ENCODE data around the gene CRIM1.

Gene CRIM1

DNA sequence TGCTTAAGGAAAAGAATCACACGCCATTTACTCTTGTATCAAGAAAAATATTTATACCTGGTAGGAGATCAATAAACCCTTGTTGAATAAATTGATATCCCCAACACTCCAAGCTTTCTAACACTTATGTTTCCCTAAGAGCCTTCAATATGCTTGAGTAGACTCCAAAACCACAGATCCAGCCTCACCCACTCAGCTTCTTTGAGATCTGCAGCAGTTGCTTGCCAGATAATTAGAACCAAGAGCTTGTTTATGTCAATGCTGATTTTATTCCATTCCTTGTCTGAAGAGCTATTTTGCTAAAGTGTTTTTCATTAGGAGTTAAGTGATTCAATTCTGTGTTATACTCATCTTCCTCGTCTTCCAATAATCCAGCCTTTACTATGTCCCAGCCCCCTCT is 26.3 kb upstream of the CRIM1 start:
- ChIA-PET POLR2A (ENCODE audit: low non-redundant PET) (no interaction called here), CTCF (no interaction called here)
- H3K27ac ChIP-seq: no peak overlapping the region
- TF ChIP-seq, protein P1, sequence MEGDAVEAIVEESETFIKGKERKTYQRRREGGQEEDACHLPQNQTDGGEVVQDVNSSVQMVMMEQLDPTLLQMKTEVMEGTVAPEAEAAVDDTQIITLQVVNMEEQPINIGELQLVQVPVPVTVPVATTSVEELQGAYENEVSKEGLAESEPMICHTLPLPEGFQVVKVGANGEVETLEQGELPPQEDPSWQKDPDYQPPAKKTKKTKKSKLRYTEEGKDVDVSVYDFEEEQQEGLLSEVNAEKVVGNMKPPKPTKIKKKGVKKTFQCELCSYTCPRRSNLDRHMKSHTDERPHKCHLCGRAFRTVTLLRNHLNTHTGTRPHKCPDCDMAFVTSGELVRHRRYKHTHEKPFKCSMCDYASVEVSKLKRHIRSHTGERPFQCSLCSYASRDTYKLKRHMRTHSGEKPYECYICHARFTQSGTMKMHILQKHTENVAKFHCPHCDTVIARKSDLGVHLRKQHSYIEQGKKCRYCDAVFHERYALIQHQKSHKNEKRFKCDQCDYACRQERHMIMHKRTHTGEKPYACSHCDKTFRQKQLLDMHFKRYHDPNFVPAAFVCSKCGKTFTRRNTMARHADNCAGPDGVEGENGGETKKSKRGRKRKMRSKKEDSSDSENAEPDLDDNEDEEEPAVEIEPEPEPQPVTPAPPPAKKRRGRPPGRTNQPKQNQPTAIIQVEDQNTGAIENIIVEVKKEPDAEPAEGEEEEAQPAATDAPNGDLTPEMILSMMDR (conservative IDR thresholded peaks at IDR 0.05; ENCODE audit: low read depth): no peak
- DNase-seq (ENCODE audit: low spot score): no peak

DNA sequence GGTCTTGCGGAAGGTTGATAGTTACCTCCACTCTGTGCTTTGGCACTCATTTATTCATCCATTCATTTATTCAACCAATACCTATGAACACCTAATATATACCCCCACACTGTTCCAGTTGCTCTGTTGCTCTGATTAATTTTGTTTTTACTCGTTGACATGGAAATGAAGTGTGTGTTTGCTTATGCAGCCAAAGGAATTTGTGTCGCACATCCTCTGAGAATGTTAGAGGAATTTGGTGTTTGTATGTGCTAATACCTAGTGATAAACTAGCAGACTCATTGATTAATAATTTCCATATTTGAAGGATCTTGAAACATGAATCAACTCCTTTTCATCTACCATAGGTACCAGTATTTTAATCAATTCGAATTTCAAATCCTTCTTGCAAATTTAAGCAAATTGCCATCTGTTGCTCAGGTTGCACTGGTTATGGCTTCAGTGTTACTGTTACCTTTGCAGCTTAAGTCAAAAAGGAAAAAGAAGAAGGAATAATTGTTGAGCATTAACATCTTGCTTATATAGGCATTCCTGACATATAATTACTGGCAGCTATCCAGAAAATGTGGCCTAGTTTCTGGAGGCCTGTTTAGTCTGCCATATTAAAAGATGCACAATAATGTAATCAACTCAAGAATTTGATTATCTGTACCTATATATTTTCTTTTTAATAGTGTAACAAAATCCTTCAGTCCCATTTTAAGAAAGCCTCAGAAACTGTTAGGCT is 25.7 kb upstream of the CRIM1 start:
- ChIA-PET POLR2A (ENCODE audit: low non-redundant PET) (no interaction called here), CTCF (no interaction called here)
- TF ChIP-seq, protein P1 (conservative IDR thresholded peaks at IDR 0.05; ENCODE audit: low read depth): no peak
- H3K27ac ChIP-seq: no peak overlapping the region
- DNase-seq (ENCODE audit: low spot score): peak; percentile 12

DNA sequence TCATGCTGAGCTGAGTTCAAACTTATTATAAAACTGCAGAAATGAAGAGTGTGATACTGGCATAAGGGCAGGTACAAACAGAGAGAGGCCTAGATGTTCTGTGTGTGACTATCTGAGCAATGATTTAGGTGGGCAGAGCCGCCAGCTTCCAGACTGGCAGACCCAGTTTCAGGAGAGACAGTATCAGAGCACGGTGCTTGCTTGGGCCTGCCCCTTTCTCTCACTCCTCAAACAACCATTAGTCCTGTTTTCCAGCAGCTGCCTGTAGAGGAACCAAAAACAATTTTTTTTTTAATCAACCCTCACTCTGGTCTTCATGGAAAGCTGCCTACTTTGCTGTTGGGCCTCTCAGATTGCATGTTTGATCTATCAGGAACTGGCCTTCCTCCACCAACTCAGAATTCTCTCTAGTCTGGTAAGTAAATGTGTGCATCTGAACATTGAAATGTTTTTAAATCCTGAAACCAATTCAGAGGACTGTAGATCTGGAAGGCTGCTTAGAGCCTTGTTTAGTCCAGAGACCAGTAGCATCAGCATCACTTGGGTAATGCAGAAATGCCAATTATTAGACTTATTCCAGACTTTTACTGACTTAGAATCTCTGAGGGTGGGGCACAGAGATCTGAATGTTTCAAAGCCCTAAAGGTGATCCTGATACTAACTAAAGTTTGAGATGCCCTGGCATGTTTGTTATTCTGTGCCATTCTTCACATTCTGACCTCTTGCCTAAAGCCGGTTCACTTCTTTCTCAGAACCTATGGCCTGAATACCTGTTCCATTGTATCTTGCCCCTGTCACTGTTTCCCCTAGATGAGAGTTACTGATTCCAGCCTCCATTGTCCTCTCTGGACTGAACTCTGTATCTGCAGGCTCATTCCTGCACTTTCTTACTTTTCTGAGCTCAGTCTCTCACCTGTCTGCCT is 24.8 kb upstream of the CRIM1 start:
- ChIA-PET CTCF (interaction anchor here (1.2 kb wide), 1 partner anchor 177 kb away, joined by 5 read pairs; no protein-coding TSS in a partner anchor), POLR2A (ENCODE audit: low non-redundant PET) (no interaction called here)
- TF ChIP-seq, protein P1 (conservative IDR thresholded peaks at IDR 0.05; ENCODE audit: low read depth): no peak
- DNase-seq (ENCODE audit: low spot score): no peak
- H3K27ac ChIP-seq: no peak overlapping the region

DNA sequence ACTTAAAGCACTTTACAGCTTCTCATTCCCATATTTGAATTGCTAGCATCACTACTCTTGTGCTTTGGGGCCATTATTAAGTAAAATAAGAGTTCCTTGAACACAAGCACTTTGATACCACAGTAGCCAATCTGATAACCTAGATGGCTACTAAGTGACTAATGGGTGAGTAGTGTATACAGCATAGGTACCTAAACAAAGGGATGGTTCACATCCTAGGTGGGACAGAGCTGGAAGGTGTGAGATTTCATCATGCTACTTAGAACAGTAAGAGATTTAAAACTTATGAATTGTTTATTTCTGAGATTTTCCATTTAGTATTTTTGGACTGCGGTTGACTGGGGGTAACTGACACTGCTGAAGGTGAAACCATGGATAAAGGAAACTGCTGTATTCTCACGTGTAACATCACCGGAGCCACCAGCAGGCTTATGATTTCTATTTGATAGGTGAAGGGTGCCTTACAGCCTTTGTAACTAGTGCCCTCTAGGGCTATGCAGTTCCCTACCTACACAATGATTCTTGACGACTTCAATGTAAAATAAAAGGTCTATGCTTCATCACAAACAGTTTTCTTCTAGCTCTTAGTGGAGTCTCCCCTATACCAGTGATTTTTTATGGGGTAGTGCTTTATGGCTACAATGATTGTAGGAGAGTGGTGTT is 22.1 kb upstream of the CRIM1 start:
- DNase-seq (ENCODE audit: low spot score): no peak
- TF ChIP-seq, protein P1 (conservative IDR thresholded peaks at IDR 0.05; ENCODE audit: low read depth): no peak
- ChIA-PET CTCF (interaction anchor here (0.6 kb wide), 1 partner anchor 129 kb away, joined by 6 read pairs; no protein-coding TSS in a partner anchor), POLR2A (ENCODE audit: low non-redundant PET) (no interaction called here)
- no peak overlapping the region for H3K27ac ChIP-seq

DNA sequence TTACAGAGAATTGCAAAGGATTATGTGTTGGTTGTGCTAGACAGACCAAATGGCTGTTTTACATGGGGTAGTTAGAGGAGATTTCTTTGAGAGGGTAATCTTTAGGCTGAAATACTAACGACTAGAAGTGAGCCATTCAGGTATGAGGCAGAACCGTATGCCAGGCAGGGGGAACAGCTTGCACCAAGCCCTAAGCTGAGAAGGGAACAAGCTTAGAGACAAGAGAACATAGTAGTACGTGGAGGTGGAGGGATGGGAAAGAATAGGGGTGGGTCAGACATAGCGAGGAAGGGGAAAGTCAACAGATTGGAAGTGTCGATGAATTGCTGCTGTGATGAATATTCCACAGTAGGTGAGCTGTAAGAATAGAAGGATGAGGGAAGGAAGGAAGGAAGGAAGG is 20.0 kb upstream of the CRIM1 start:
- H3K27ac ChIP-seq: no peak overlapping the region
- TF ChIP-seq, protein P1 (conservative IDR thresholded peaks at IDR 0.05; ENCODE audit: low read depth): no peak
- ChIA-PET POLR2A (ENCODE audit: low non-redundant PET) (no interaction called here), CTCF (no interaction called here)
- no peak for DNase-seq (ENCODE audit: low spot score)

DNA sequence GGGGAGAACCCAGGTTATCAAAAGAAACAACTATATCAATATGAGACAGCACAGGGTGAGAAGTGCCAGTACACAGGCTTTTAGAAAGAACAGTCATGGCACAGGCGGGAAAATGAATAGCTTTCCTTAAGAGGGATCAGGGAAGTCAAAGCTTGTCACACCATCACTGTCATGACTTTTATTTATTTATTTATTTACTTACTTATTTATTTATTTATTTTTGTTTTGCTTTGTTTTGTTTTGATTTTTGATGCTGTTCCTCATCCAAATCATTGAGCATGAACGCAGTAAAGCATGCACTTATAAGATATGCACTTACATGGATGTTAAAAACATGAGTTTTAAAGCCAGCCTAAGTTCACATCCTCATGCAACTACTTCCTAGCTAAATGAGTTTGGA is 19.3 kb upstream of the CRIM1 start:
- no peak overlapping the region for H3K27ac ChIP-seq
- TF ChIP-seq, protein P1 (conservative IDR thresholded peaks at IDR 0.05; ENCODE audit: low read depth): no peak
- POLR2A ChIA-PET (ENCODE audit: low non-redundant PET): no interaction called here
- CTCF ChIA-PET: interaction anchor here (0.7 kb wide), 1 partner anchor 9 kb away, joined by 7 read pairs; no protein-coding TSS in a partner anchor
- DNase-seq (ENCODE audit: low spot score): no peak

All from RWPE1 (cell line).